Middle frontal gyrus (tissue), 1 donor: Measurements from ENCODE around the gene DOCK2.
"Not testable (repeated sequence)": the region's sequence is repeated elsewhere in the genome, so short reads cannot be mapped to it uniquely, and the experiment has no call there.

Experiments used
- DNase-seq: peaks from one replicate; pipeline ENCODE4 v3.0.0-alpha.2; 2015; ENCODE audit warnings: low spot score; ENCODE audit errors: extremely low spot score

DOCK2 gene

GRCh38 chr5:170082701-170083100 is 445.6 kb downstream of the DOCK2 start:
- no peak for DNase-seq

- no peak for DNase-seq
Observed at GRCh38 chr5:170087168-170087817, 450.2 kb downstream of the DOCK2 start.

- no peak for DNase-seq
Observed at GRCh38 chr5:170092455-170093101, 455.5 kb downstream of the DOCK2 start.

GRCh38 chr5:170094329-170094728 is 457.3 kb downstream of the DOCK2 start:
- not testable (repeated sequence) for DNase-seq

- no peak for DNase-seq
Observed at GRCh38 chr5:170095646-170096045, 458.6 kb downstream of the DOCK2 start.

GRCh38 chr5:170097934-170098333 is 460.9 kb downstream of the DOCK2 start:
- no peak for DNase-seq

- DNase-seq: peak; percentile 36
Observed at GRCh38 chr5:170100066-170100943, 463.2 kb downstream of the DOCK2 start.

- no peak for DNase-seq
Observed at GRCh38 chr5:170103447-170103846, 466.4 kb downstream of the DOCK2 start.

GRCh38 chr5:170104299-170104698 is 467.2 kb downstream of the DOCK2 start:
- DNase-seq: no peak

GRCh38 chr5:170104710-170105109 is 467.6 kb downstream of the DOCK2 start:
- DNase-seq: no peak

GRCh38 chr5:170105642-170106611 is 468.9 kb downstream of the DOCK2 start, which contains the start of gene FOXI1:
Gene FOXI1 (plus strand): TSS chr5:170105897. CDS start chr5:170105958, 61 bp downstream.
- no peak for DNase-seq

- no peak for DNase-seq
Observed at GRCh38 chr5:170107674-170108073, 470.6 kb downstream of the DOCK2 start.

GRCh38 chr5:170108266-170108785 is 471.3 kb downstream of the DOCK2 start:
- DNase-seq: no peak

GRCh38 chr5:170109059-170110031 is 472.3 kb downstream of the DOCK2 start:
- DNase-seq: no peak

GRCh38 chr5:170110403-170111087 is 473.5 kb downstream of the DOCK2 start:
- no peak for DNase-seq

GRCh38 chr5:170111088-170111785 is 474.2 kb downstream of the DOCK2 start:
- DNase-seq: no peak

GRCh38 chr5:170112876-170113521 is 475.9 kb downstream of the DOCK2 start:
- no peak for DNase-seq

- DNase-seq: no peak
Observed at GRCh38 chr5:170113522-170113900, 476.4 kb downstream of the DOCK2 start.
